GM19025 (cell line): ENCODE measurements around the gene CRB1.

Experiments
- ATAC-seq: cut with Tn5 transposase; IDR thresholded peaks from one replicate; pipeline ENCODE4 v1.9.1; 2021; ENCODE audit warnings: mild to moderate bottlenecking, low read depth, moderate library complexity; ENCODE audit not compliant: unreplicated experiment

CRB1 gene

GRCh38 chr1:197510691-197511378 is 242.8 kb downstream of the CRB1 start:
- ATAC-seq, result no peak

- ATAC-seq, result no peak
Observed at GRCh38 chr1:197515421-197515820, 247.4 kb downstream of the CRB1 start.

GRCh38 chr1:197519741-197520334 is 251.8 kb downstream of the CRB1 start:
- ATAC-seq, result no peak

GRCh38 chr1:197521118-197521739 is 253.2 kb downstream of the CRB1 start:
- peak; percentile 59 for ATAC-seq

GRCh38 chr1:197526736-197527371 is 258.8 kb downstream of the CRB1 start:
- no peak for ATAC-seq
